GM19238 (cell line): ENCODE data around the gene RFC2.

ENCODE experiments used
- DNase-seq: peaks from one replicate; pipeline ENCODE4 v3.0.0; 2011; ENCODE audit warnings: low spot score; ENCODE audit not compliant: insufficient read length

Gene RFC2

GRCh38 chr7:74254129-74254857 is at the start of gene RFC2:
Gene RFC2 (minus strand): TSS chr7:74254399. CDS start chr7:74254383, 16 bp downstream.
- peak; percentile 91 for DNase-seq

GRCh38 chr7:74302745-74303221 is 48.6 kb upstream of the RFC2 start:
- no peak for DNase-seq

- no peak for DNase-seq
Measured at GRCh38 chr7:74300926-74301325, 46.7 kb upstream of the RFC2 start.

- DNase-seq, result no peak
Measured at GRCh38 chr7:74299401-74299800, 45.2 kb upstream of the RFC2 start.

GRCh38 chr7:74297516-74298233 is 43.5 kb upstream of the RFC2 start:
- DNase-seq, result no peak

- DNase-seq, result no peak
Measured at GRCh38 chr7:74294191-74294998, 40.2 kb upstream of the RFC2 start.

GRCh38 chr7:74293577-74293908 is 39.3 kb upstream of the RFC2 start:
- DNase-seq, result no peak

- DNase-seq, result no peak
Measured at GRCh38 chr7:74292757-74293576, 38.8 kb upstream of the RFC2 start.

GRCh38 chr7:74291535-74291934 is 37.3 kb upstream of the RFC2 start:
- DNase-seq, result no peak

- DNase-seq, result no peak
Measured at GRCh38 chr7:74290981-74291441, 36.8 kb upstream of the RFC2 start.

- DNase-seq, result no peak
Measured at GRCh38 chr7:74290553-74290950, 36.4 kb upstream of the RFC2 start.

- DNase-seq, result peak; percentile 40
Measured at GRCh38 chr7:74289659-74290552, 35.7 kb upstream of the RFC2 start.

- DNase-seq, result peak; percentile 80
Measured at GRCh38 chr7:74289018-74289658, 34.9 kb upstream of the RFC2 start, which contains the start of gene CLIP2. Gene CLIP2 (plus strand): TSS chr7:74289407. CDS start chr7:74317547, 28,140 bp downstream.

GRCh38 chr7:74288034-74288881 is 34.1 kb upstream of the RFC2 start:
- no peak for DNase-seq

GRCh38 chr7:74287303-74288033 is 33.3 kb upstream of the RFC2 start:
- no peak for DNase-seq

- DNase-seq, result no peak
Measured at GRCh38 chr7:74286131-74286530, 31.9 kb upstream of the RFC2 start.

GRCh38 chr7:74284781-74285259 is 30.6 kb upstream of the RFC2 start:
- DNase-seq, result peak; percentile 48
